GM23338 (cell line): ENCODE measurements around the gene MICAL2. TPM values are rescaled to one million over a fixed set of nuclear protein-coding genes. Genes with fewer than 3 reads are reported as not detected.

Source experiments
- CREB1 ChIP-seq: fragments of 250-450 bp; sonication (Bioruptor Pico); IDR thresholded peaks from 2 replicates; pipeline ENCODE4 v1.5.0; 2020; ENCODE audit warnings: low read depth, mild to moderate bottlenecking, moderate library complexity
- CTCF ChIP-seq, 2 experiments: fragments of 200-600 bp in 1 of 2; sonication (generic) in 1 of 2; conservative IDR thresholded peaks; 2 replicates each; pipeline versions ENCODE4 v1.5.1 to v1.6.1; 2016 to 2017; ENCODE audit warnings: antibody characterized with exemption in 2 of 2, low read depth in 2 of 2, mild to moderate bottlenecking in 2 of 2, moderate library complexity in 1 of 2
- ZNF331 ChIP-seq: fragments of 250-450 bp; sonication (Bioruptor Pico); IDR thresholded peaks from 2 replicates; pipeline ENCODE4 v1.5.0; 2020; ENCODE audit warnings: low read depth, mild to moderate bottlenecking, moderate library complexity
- microRNA-seq: library from miRNA; unstranded; fragments of <30 nt; microRNA quantifications from one replicate; pipeline ENCODE4, GENCODE V29; 2017
- polyA plus RNA-seq: library from polyadenylated mRNA; unstranded; fragments of >200 nt; fragmentation: Nextera tagmentation; extraction: Ambion mirVana; gene quantifications from 2 replicates; pipeline ENCODE4 v1.2.1, GENCODE V29; 2016
- small RNA-seq: library from RNA; depleted of rRNA; stranded (forward); fragments of <200 nt; gene quantifications from one replicate; pipeline ENCODE3, GENCODE V24; 2014; ENCODE audit warnings: low replicate concordance
- total RNA-seq: library from RNA; depleted of rRNA; stranded (reverse); fragments of >200 nt; shearing (Covaris generic); gene quantifications from 2 replicates; pipeline ENCODE4 v1.2.3, GENCODE V29; 2014; rRNA removed

Gene MICAL2
- total and polyA plus RNA-seq, 2 experiments from 2014 or later: 0.66 to 1.4 TPM

- TF ChIP-seq CTCF (conservative IDR thresholded peaks at IDR 0.05; ENCODE audit: low read depth in 2 of 2) (no peak), CREB1 (CRISPR knock-in tag) (no peak), ZNF331 (CRISPR knock-in tag) (no peak)
These were observed 201.7 kb downstream of the MICAL2 start (continued) for GRCh38 chr11:12312132-12312531.

Small RNA genes within 50 kb of the gene (microRNA-seq; reads per million reads assigned to microRNA genes)
- not detected for gene MIR6124

Small RNA genes within 50 kb of the gene (small RNA-seq; reads per million reads assigned to genes)
- gene MIR6124: not detected

Other genes with a start within 250 kb of the MICAL2 start
- gene DKK3, start 102.0 kb upstream of the MICAL2 start, total RNA-seq: 31.1 and 42.2 TPM in 2 replicates
- gene DKK3, start 102.0 kb upstream of the MICAL2 start, polyA plus RNA-seq: 14.8 and 16.8 TPM in 2 replicates